Naive B cell (primary cell): ENCODE data around the gene C9orf78. TPM values are rescaled to one million over a fixed set of nuclear protein-coding genes. Genes with fewer than 3 reads are reported as not detected.

Experiments
- ATAC-seq, 2 donors: fragments of 150-1000 bp; cut with Tn5 transposase; 2 replicates each; pipeline ENCODE4 v1.10.0; 2021; ENCODE audit warnings: low read depth in 2 of 2, mild to moderate bottlenecking in 2 of 2, moderate library complexity in 2 of 2
- DNase-seq: peaks from one replicate; pipeline ENCODE4 v3.0.0; 2022
- H3K27ac Mint-ChIP-seq, 6 donors: one replicate each; pipeline ENCODE4 v1.8.0; 2020 to 2022; ENCODE audit warnings: mild to moderate bottlenecking in 6 of 6, mixed read lengths in 6 of 6, moderate library complexity in 5 of 6, inconsistent platforms in 2 of 6
- H3K27me3 Mint-ChIP-seq, 3 donors: one replicate each; pipeline ENCODE4 v1.8.0; 2021 to 2022; ENCODE audit warnings: mixed read lengths in 3 of 3, mild to moderate bottlenecking in 1 of 3
- H3K36me3 Mint-ChIP-seq, 2 donors: one replicate each; pipeline ENCODE4 v1.8.0; 2020 to 2022; ENCODE audit warnings: mixed read lengths in 2 of 2, inconsistent platforms in 1 of 2, mild to moderate bottlenecking in 1 of 2
- H3K4me1 Mint-ChIP-seq, 3 donors: one replicate each; pipeline ENCODE4 v1.8.0; 2020 to 2022; ENCODE audit warnings: mixed read lengths in 3 of 3, inconsistent platforms in 1 of 3, mild to moderate bottlenecking in 1 of 3, moderate library complexity in 1 of 3
- H3K4me3 Mint-ChIP-seq, 8 donors: one replicate each; pipeline ENCODE4 v1.8.0; 2020 to 2022; ENCODE audit warnings: mild to moderate bottlenecking in 8 of 8, mixed read lengths in 8 of 8, moderate library complexity in 8 of 8, inconsistent platforms in 2 of 8
- H3K9me3 Mint-ChIP-seq, 7 donors: one replicate each; pipeline ENCODE4 v1.8.0; 2020 to 2022; ENCODE audit warnings: mixed read lengths in 7 of 7, mild to moderate bottlenecking in 5 of 7, inconsistent platforms in 2 of 7, moderate library complexity in 1 of 7
- polyA plus RNA-seq, 6 donors: library from polyadenylated mRNA; unstranded; fragments of 300-500 nt; fragmentation: Illumina TruSeq; gene quantifications; one replicate each; pipeline ENCODE4 v1.2.3, GENCODE V29; 2021; ENCODE audit warnings: low read depth in 6 of 6

The C9orf78 gene
- polyA plus RNA-seq, 6 donors from 2014 or later = 100 to 148 (median 120) TPM

DNA sequence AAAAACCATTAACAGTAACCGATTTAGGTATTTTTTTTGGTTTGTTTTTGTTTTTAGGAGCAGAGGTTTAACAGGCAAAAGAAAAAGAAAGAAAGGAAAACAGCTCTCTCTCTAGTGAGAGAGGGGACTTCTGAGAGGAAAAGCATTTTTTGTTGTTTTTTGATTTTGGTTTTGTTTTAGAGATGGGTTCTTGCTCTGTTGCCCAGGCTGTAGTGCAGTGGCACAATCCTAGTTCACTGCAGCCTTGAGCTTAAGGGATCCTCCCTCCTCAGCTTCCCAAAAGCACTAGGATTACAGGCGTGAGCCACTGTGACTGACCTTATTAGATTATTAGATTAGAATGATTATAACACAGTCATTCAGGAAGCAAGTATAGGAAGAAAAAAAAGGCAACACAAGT is 10.3 kb upstream of the C9orf78 start:
- Mint-ChIP-seq H3K27me3 (no peaks in the 10 kb centered on the region), H3K4me1 (peaks cover 3 to 13% (median 7%) of the 10 kb centered on the region in 3 donors), H3K4me3 (no peak overlapping the region), H3K36me3 (no peaks in the 10 kb centered on the region), H3K9me3 (no peaks in the 10 kb centered on the region), H3K27ac (peak overlapping the region in 5 of 6 donors; percentile 2 to 73 (median 56))
- no peak for ATAC-seq
- no peak for DNase-seq

DNA sequence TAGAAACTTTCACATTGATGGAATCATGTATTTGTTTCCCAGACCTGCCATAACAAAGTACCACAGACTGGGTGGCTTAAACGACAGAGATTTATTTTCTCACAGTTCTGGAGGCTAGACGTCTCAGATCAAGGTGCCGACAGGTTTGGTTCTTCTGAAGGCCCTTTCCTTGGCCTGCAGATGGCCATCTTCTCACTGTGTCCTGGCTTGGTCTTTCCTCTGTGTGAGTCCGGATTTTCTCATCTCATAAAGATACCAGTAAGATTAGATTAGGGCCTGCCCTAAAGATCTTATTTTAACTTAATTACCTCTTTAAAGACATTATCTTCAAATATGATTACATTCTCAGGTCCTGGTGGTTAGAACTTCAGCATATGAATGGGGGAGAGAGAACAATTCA is 6.0 kb upstream of the C9orf78 start:
- Mint-ChIP-seq H3K27me3 (no peaks in the 10 kb centered on the region), H3K4me3 (peak overlapping the region in 1 of 8 donors; percentile 43), H3K9me3 (no peaks in the 10 kb centered on the region), H3K27ac (peak overlapping the region in 1 of 6 donors; percentile 54), H3K4me1 (peaks cover 25 to 46% (median 35%) of the 10 kb centered on the region in 3 donors), H3K36me3 (no peaks in the 10 kb centered on the region)
- DNase-seq (no peak), ATAC-seq (no peak)

DNA sequence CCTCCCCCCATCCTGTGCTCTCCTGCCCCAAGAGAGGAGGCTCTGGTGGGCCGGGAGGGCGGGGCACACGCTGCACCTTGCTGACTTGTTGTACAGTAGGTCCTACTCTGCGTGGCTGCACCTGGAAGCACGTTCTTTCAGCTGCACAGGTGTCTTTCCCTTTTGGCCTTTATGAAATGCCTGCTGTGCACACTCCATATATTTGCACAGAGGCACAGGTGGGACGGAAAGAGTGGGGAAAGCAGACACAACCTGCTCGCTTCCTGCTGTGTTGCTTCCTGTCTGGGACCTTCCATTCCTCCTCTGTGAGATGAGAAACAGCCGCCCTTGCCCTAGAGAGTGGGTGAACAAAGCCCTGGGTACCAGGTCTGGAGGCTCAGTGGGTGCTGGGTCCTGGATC is 5.0 kb upstream of the C9orf78 start:
- H3K4me3 Mint-ChIP-seq = peak overlapping the region in 1 of 8 donors; percentile 45
- H3K36me3 Mint-ChIP-seq = no peaks in the 10 kb centered on the region
- H3K27ac Mint-ChIP-seq = peak overlapping the region in 1 of 6 donors; percentile 26
- H3K4me1 Mint-ChIP-seq = peaks cover 24 to 45% (median 35%) of the 10 kb centered on the region in 3 donors
- H3K9me3 Mint-ChIP-seq = no peaks in the 10 kb centered on the region
- no peak for ATAC-seq
- DNase-seq = no peak
- H3K27me3 Mint-ChIP-seq = no peaks in the 10 kb centered on the region

DNA sequence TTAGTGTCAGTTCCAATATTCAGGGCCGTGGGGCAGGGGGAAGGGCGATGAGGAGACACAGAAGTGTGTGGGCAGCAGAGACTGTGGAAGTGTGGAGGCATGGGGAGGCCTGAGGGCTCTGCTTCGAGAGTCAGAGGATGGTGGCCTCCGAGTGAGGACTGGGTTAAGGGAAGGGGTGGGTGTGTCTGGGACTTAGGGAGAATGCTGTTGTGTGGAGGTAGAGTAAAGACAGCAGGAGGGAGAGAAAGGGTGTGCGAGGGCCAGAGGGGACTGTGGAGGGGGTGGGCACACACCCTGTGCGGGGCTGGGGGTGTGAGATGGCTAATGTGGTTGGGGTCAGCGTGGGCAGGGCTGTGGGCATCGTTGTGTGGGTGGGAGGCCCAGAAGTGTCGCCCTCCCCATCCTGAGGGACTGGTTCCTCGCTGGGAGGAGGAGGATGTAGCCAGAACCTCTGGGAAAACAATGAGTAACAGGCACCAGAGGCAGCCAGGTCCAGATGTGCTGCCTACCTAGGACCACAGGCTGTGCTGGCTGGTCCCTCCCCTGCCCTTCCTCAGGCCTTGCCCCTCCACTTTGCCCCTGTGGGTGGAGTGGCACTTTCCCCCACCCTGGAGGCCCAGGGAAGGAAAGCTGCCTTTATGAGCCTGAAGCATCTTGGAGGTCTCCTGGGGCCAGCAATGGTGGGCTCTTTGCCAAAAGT is 4.4 kb upstream of the C9orf78 start:
- ATAC-seq = no peak
- no peak overlapping the region for H3K4me3 Mint-ChIP-seq

DNA sequence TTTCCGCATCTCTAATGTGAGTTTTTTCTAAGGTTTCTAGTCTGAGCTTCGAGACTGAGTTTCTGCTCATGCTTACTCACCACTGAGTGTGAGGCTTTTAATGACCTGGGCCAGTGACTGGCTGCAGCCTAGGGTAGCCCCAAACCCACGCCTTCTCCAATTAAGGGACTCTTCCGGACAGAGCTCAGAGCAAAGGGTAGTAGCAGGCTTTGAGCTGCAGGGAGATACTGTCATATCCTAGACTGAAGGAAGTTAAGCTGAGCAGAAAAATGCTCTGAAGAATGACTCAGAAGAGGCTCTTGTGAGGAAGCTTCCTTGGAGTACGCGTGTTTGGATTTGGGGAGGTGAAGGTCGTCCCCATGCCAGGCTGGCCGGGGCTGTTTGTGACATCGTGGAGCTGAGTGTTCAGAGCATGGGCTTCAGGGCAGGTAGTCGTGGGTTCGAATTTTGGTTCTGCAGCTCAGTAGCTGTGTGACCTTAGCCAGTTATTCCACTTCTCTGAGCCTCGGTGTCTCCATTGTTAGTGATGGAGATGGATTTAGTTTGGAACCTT is 3.7 kb upstream of the C9orf78 start:
- no peaks in the 10 kb centered on the region for H3K9me3 Mint-ChIP-seq
- peak overlapping the region in 4 of 6 donors; percentile 25 to 50 (median 37) for H3K27ac Mint-ChIP-seq

More for the DNA sequence above, 4.4 kb upstream of the C9orf78 start:
- no peaks in the 10 kb centered on the region for H3K9me3 Mint-ChIP-seq
- H3K27me3 Mint-ChIP-seq = no peaks in the 10 kb centered on the region
- no peaks in the 10 kb centered on the region for H3K36me3 Mint-ChIP-seq
- peak overlapping the region in 3 of 6 donors; percentile 48 to 82 (median 50) for H3K27ac Mint-ChIP-seq
- no peak for DNase-seq
- peaks cover 30 to 48% (median 40%) of the 10 kb centered on the region in 3 donors for H3K4me1 Mint-ChIP-seq

DNA sequence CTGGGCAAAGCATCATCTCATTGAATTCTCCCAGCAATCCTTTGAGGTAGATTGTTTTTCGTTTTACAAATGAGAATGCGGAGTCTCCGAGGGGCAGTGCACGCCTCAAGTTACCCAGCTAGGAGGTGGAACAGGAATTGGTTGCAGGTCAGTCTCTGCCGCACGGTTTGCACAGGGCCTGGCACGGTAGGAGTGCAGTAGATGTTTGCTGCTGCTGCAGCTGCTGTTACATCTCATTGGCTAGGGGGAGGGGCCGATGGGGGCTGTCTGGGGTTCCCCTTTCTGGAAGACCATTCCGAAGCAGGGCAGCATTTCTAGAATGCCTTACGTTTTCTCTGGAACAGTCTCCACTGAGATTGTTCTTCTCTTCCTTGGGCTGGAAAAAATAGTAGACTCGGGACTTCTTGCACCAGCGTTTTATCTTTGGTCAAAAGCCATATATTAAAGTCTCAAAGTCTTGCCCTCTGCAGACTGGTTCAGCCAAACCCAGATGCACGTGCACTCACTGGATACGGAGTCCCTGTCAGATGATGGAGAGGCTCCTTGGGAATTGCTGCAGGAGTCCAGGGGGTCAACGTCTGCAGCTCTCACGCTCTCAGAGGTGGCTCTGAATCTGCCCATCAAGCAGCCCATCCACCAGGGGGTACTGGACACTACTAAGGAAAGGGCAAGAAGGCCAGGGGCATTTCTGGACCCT is 1.4 kb upstream of the C9orf78 start:
- H3K4me1 Mint-ChIP-seq = peaks cover 41 to 62% (median 54%) of the 10 kb centered on the region in 3 donors
- H3K27ac Mint-ChIP-seq = peak overlapping the region; percentile 86 to 98 (median 96)
- DNase-seq (peak; percentile 51), ATAC-seq (peak; percentile 14 to 20)
- peak overlapping the region; percentile 92 to 98 (median 96) for H3K4me3 Mint-ChIP-seq
- no peaks in the 10 kb centered on the region for H3K27me3 Mint-ChIP-seq
- no peaks in the 10 kb centered on the region for H3K9me3 Mint-ChIP-seq
- H3K36me3 Mint-ChIP-seq = no peaks in the 10 kb centered on the region

More for the DNA sequence above, 3.7 kb upstream of the C9orf78 start:
- Mint-ChIP-seq H3K4me3 (peak overlapping the region in 1 of 8 donors; percentile 21), H3K36me3 (no peaks in the 10 kb centered on the region), H3K4me1 (peaks cover 36 to 55% (median 47%) of the 10 kb centered on the region in 3 donors), H3K27me3 (no peaks in the 10 kb centered on the region)
- no peak for ATAC-seq
- DNase-seq = no peak

DNA sequence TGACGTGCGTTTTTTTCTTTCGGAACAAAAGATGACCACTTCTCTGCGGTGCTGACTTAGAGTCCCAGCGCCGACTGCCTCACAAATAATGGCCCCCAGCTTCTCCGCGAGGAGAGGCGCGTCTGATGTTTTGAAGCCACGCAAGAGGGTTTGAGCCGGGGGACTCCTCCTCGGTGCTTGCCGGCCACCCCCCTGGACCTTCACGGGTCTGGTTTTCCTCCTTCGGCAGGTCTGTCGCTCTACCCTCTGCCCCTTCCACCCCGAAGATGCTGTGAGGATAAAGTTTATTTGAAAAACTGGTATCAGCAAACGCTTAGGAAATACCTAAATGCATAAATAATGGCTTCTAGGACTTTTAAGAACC is 767 bp upstream of the C9orf78 start:
- Mint-ChIP-seq H3K4me3 (peak overlapping the region; percentile 92 to 98 (median 96)), H3K4me1 (peaks cover 41 to 58% (median 54%) of the 10 kb centered on the region in 3 donors), H3K27ac (peak overlapping the region; percentile 86 to 98 (median 96)), H3K36me3 (no peaks in the 10 kb centered on the region), H3K27me3 (no peaks in the 10 kb centered on the region), H3K9me3 (no peaks in the 10 kb centered on the region)
- ATAC-seq = no peak
- peak; percentile 5 for DNase-seq

DNA sequence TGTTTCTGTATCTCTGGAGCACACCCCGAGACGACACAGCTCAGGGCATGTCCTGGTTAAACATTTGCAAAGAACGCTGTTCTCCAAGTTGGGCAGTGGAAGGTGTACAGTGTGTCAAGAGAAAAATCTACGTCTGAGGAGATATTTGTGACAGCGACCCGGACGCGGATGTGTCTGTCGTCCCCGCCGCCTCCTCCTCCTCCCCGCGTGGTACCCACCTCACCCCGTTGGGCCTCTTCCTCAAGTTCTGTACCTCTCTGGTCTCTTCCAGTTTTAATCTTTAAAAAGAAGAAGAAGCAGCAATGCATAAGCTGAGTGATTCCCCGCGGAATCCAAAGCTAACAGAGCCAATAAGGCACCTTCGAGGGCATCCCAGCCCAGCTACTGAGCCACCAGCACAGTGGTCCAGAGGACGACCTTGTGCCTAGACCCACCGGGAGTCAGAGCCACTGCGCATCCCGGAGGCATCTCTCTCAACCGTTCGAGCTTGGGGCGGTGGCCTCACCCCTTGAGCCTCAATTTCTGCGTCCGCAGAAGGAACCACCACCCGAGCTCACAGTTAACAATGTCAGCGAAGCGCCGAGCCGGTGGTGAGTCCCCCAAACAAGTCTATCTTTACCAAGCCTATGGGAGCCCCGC is 467 bp downstream of the C9orf78 start:
- Mint-ChIP-seq H3K9me3 (no peaks in the 10 kb centered on the region), H3K27me3 (no peaks in the 10 kb centered on the region), H3K36me3 (peaks cover 0 to 3% of the 10 kb centered on the region in 2 donors), H3K4me3 (peak overlapping the region; percentile 95 to 99 (median 97)), H3K27ac (peak overlapping the region; percentile 96 to 100 (median 98)), H3K4me1 (peaks cover 41 to 58% (median 54%) of the 10 kb centered on the region in 3 donors)
- DNase-seq = peak; percentile 36
- ATAC-seq = peak; percentile 22 to 39

DNA sequence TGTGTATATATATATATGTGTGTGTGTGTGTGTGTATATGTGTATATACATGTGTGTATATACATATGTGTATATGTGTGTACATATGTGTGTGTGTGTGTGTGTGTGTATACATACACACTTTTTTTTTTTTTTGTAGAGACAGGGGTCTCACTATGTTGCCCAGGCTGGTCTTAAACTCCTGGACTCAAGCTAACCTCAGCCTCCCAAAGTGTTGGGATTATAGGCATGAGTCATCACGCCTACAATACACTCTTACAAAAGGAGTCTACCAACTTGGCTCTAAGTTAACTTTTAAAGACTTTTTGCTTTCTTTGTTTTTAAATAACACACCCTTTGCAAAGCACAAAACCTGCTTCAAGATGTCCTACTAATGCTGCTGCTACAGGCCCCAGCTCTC is 2.1 kb downstream of the C9orf78 start:
- H3K4me1 Mint-ChIP-seq = peaks cover 31 to 44% (median 43%) of the 10 kb centered on the region in 3 donors
- H3K9me3 Mint-ChIP-seq = no peaks in the 10 kb centered on the region
- peaks cover 0 to 9% of the 10 kb centered on the region in 2 donors for H3K36me3 Mint-ChIP-seq
- H3K27me3 Mint-ChIP-seq = no peaks in the 10 kb centered on the region
- DNase-seq = no peak
- peak overlapping the region in 5 of 6 donors; percentile 73 to 100 (median 78) for H3K27ac Mint-ChIP-seq
- H3K4me3 Mint-ChIP-seq = peak overlapping the region in 5 of 8 donors; percentile 25 to 98 (median 84)
- no peak for ATAC-seq

DNA sequence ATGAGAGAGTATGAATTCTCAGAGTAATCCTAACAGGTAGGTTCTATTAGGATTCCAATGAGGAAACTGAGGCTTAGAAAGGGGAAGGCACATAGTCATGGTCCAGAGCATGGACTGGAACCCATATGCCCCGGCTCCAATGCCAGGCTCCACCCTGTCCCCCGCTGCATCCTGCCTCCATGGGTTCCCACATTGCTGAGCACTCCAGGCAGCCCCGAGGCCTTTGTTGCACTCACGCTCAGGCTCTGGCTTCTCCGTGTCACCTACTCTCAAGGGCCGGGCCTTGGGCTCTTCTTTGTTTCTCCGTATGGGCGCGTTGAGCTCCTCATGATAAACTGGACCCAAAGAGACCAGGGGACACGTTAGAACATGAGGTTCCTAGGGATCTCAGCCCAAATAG is 6.1 kb downstream of the C9orf78 start:
- H3K9me3 Mint-ChIP-seq = no peaks in the 10 kb centered on the region
- no peaks in the 10 kb centered on the region for H3K27me3 Mint-ChIP-seq
- H3K36me3 Mint-ChIP-seq = peaks cover 0 to 9% of the 10 kb centered on the region in 2 donors
- DNase-seq = no peak
- peak overlapping the region in 1 of 8 donors; percentile 15 for H3K4me3 Mint-ChIP-seq
- peaks cover 8 to 9% (median 9%) of the 10 kb centered on the region in 3 donors for H3K4me1 Mint-ChIP-seq
- peak overlapping the region in 1 of 6 donors; percentile 32 for H3K27ac Mint-ChIP-seq
- ATAC-seq = no peak

DNA sequence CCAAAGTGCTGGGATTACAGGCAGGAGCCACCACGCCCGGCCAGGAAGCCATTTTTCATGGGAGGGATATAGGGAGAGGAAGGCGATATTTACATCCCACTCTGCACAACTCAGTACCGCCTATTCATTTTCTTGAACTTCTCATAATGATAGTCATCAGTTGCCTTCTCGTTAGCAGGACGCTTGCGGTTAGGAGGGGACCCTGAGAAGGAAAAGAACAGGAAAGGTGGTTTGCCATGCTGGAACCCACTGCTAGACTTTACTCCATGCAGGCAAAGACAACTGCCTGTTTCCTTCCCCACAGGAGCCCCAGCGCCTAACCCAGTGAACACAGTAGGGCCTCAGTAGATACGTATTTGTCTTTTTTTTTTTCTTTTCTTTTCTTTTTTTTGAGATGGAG is 7.0 kb downstream of the C9orf78 start:
- Mint-ChIP-seq H3K4me1 (peaks cover under 1 to 3% (median 2%) of the 10 kb centered on the region in 3 donors), H3K36me3 (peaks cover 0 to 9% of the 10 kb centered on the region in 2 donors), H3K4me3 (peak overlapping the region in 1 of 8 donors; percentile 21), H3K9me3 (no peaks in the 10 kb centered on the region), H3K27me3 (no peaks in the 10 kb centered on the region), H3K27ac (peak overlapping the region in 1 of 6 donors; percentile 47)
- ATAC-seq (no peak), DNase-seq (no peak)

DNA sequence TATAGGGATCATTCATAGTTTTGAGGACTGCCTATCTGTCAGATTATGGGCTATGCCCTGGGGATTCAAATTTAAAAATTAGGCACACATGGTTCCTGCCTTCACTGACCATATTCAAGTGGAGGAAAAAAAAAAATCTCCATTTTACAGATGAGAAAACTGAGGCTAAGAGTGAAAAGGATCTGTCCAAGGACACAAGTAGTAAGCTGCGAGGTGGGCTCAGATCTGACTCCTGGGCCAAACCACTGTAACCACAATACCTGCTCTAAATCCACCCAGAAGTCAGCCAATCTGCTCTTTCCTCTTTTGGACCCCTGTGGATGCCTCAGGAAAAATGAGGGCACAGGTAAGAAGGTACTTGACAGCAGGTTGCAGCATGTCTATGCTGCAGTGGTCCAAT is 8.3 kb downstream of the C9orf78 start:
- no peaks in the 10 kb centered on the region for H3K27me3 Mint-ChIP-seq
- H3K36me3 Mint-ChIP-seq = peaks cover 0 to 9% of the 10 kb centered on the region in 2 donors
- no peaks in the 10 kb centered on the region for H3K9me3 Mint-ChIP-seq
- H3K4me1 Mint-ChIP-seq = peaks cover 3 to 12% (median 10%) of the 10 kb centered on the region in 3 donors
- DNase-seq (no peak), ATAC-seq (no peak)
- no peak overlapping the region for H3K27ac Mint-ChIP-seq
- peak overlapping the region in 2 of 8 donors; percentile 45 to 54 for H3K4me3 Mint-ChIP-seq

DNA sequence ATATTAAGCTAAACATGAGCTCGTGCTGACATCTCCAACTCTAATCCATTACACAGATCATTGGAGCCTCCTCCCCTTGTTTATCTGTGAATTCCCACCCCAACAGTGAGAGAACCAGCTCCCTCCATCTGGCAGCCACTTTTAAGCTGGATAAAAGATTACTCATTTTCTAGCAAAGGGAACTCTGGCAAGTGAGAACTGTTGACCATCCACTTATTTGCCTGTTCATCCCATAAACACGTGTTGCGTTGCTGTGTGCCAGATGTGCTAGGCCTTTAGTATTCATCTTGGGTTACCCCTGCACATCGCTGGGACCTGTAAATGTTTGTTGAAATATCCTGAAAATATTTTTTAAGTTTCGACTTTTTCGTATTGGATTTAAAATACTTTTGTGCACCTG is 8.7 kb downstream of the C9orf78 start:
- no peaks in the 10 kb centered on the region for H3K9me3 Mint-ChIP-seq
- peaks cover 0 to 9% of the 10 kb centered on the region in 2 donors for H3K36me3 Mint-ChIP-seq
- no peak overlapping the region for H3K27ac Mint-ChIP-seq
- DNase-seq (no peak), ATAC-seq (no peak)
- peak overlapping the region in 1 of 8 donors; percentile 45 for H3K4me3 Mint-ChIP-seq
- no peaks in the 10 kb centered on the region for H3K27me3 Mint-ChIP-seq
- peaks cover 3 to 12% (median 10%) of the 10 kb centered on the region in 3 donors for H3K4me1 Mint-ChIP-seq
